ENCODE results near the gene METTL27.
"Not testable (repeated sequence)": the region's sequence is repeated elsewhere in the genome, so short reads cannot be mapped to it uniquely, and the experiment has no call there.

The METTL27 gene

DNA sequence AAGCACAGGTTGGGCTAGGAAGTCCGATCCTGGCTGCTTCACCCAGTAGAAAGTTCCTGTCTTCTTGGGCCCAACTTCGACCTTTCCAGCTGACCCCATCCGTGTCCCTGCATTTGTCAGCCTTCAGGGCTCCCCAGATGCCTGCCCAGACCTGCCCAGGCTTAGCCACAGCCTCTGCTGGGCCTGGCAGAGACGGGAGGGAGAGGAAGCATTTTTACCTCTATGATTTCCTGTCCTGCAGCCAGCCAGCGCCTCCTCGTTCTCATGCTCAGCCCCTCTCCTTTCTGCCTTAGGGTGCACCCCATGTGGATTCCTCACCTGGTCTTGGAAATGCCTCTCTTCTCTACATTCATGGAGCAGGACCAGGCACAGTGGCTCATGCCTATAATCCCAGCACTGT, 3.7 kb downstream of the METTL27 start:
- no peak for DNase-seq

DNA sequence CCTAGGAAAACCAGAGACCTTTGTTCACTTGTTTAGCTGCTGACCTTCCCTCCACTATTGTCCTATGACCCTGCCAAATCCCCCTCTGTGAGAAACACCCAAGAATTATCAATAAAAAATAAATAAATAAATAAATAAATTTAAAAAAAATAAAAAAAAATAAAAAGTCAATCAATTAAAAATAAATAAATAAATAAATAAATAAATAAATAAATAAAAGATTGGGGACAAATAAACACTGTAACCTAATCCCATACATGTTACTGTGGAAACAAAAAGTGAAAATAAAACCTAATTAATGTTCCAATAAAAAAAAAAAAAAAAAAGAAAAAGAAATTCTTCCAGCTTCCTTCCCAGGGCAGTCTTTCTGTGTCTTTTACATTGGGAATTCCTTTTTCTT, 5.1 kb downstream of the METTL27 start:
- not testable (repeated sequence) for DNase-seq

DNA sequence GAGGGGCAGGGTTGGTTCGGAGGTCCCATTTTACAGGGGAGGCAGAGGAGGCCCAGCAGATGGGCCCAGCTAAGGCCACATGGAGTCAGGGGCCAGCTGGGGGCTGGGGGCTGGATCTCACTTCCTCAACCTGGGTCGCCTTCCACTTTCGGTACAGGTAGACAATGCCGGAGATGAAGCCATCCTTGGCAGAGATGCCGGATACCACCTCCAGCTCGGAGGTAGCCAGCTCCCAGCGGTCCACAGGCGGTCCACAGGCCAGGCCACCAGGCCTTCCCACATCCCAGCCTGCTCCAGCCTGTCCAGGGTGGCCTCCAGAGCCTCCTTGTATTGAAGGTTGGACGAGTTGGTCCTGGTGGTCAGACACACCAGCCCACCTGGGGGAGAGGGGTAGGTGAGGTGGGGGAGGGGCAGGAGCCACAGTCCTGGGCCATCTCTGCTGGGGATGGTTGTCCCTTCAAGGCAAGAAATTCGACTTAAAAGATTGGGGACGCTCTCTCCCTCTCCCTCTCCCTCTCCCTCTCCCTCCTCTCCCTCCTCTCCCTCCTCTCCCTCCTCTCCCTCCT, 7.6 kb downstream of the METTL27 start:
- DNase-seq: no peak

DNA sequence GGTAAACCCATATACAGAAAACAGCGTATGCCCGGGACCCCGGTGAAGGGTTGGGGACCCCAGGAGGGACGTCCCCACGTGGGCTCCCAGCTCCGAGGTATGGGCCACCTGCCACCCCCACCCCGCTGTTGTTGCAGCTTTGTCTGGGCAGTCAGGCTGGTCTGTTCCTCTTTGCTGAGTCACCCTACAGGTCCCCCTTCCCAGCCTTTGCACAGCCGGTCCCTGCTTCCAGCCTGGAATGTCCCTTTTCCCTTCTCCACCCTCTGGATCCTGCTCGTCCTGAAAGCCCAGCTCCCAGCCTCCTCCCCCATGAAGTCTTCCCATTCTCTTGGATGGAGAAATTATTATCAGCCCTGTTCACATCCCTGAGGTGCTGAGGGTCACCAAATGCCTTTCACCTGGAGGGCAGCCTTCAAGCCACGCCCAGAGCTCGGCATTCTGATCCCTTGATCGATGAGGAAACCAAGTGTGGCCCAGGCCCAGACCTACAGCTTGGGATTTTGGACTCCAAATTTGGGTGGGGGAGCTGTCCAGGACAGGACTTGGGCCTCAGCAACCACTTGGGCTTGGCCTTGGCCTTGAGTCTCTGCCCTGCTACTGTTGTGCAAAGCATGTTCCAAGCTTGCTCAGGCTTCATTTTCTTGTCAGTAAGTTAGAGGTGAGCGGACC, 8.9 kb downstream of the METTL27 start:
- DNase-seq: no peak

DNA sequence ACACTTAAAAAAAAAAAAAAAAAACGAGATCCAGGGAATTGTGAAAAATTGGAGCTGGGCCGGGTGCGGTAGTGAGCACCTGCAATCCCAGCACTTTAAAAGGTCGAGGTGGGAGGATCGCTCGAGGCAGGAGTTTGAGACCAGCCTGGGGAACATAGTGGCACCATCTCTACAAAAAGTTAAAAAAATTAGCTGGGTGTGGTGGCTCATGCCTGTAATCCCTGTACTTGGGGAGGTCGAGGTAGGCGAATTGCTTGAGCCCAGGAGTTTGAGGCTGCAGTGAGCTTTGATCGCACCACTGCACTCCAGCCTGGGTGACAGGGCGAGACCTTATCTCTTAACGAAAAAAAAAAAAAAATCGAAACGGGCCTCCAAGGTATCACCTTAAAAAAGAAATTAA, 9.5 kb downstream of the METTL27 start:
- no peak for DNase-seq

DNA sequence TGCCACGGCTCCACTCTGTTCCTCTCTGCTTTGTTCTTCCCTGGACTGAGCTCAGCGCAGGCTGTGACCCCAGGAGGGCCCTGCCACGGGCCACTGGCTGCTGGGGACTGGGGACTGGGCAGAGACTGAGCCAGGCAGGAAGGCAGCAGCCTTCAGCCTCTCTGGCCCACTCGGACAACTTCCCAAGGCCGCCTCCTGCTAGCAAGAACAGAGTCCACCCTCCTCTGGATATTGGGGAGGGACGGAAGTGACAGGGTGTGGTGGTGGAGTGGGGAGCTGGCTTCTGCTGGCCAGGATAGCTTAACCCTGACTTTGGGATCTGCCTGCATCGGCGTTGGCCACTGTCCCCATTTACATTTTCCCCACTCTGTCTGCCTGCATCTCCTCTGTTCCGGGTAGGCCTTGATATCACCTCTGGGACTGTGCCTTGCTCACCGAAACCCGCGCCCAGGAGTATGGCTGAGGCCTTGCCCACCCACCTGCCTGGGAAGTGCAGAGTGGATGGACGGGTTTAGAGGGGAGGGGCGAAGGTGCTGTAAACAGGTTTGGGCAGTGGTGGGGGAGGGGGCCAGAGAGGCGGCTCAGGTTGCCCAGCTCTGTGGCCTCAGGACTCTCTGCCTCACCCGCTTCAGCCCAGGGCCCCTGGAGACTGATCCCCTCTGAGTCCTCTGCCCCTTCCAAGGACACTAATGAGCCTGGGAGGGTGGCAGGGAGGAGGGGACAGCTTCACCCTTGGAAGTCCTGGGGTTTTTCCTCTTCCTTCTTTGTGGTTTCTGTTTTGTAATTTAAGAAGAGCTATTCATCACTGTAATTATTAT, 10.3 kb downstream of the METTL27 start:
- peak; percentile 53 for DNase-seq

DNA sequence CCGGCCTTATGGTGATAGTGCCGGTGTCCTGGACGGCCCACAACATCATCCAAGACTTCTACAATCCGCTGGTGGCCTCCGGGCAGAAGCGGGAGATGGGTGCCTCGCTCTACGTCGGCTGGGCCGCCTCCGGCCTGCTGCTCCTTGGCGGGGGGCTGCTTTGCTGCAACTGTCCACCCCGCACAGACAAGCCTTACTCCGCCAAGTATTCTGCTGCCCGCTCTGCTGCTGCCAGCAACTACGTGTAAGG, 10.8 kb downstream of the METTL27 start:
- DNase-seq: no peak

DNA sequence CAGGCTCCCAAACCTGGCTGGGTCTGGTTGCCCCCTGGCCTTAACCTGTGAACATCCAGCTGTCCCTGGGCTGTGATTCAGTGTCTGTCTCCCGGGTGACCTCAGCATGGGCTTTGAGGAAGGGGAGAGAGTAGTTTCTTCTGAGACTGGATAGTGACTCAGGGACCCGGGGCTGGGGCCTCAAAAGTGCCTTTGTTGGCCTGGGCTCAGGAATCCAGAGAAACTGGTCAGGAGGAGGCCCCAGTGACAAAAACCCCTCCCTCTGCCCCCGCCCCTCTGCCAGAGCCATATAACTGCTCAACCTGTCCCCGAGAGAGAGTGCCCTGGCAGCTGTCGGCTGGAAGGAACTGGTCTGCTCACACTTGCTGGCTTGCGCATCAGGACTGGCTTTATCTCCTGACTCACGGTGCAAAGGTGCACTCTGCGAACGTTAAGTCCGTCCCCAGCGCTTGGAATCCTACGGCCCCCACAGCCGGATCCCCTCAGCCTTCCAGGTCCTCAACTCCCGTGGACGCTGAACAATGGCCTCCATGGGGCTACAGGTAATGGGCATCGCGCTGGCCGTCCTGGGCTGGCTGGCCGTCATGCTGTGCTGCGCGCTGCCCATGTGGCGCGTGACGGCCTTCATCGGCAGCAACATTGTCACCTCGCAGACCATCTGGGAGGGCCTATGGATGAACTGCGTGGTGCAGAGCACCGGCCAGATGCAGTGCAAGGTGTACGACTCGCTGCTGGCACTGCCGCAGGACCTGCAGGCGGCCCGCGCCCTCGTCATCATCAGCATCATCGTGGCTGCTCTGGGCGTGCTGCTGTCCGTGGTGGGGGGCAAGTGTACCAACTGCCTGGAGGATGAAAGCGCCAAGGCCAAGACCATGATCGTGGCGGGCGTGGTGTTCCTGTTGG, 11.4 kb downstream of the METTL27 start, which contains the start of gene CLDN4:
TSS of gene CLDN4 (plus strand) at position 316 of the 903 bp plus-strand sequence. CDS start at position 522, 206 bp downstream.
- DNase-seq: no peak

DNA sequence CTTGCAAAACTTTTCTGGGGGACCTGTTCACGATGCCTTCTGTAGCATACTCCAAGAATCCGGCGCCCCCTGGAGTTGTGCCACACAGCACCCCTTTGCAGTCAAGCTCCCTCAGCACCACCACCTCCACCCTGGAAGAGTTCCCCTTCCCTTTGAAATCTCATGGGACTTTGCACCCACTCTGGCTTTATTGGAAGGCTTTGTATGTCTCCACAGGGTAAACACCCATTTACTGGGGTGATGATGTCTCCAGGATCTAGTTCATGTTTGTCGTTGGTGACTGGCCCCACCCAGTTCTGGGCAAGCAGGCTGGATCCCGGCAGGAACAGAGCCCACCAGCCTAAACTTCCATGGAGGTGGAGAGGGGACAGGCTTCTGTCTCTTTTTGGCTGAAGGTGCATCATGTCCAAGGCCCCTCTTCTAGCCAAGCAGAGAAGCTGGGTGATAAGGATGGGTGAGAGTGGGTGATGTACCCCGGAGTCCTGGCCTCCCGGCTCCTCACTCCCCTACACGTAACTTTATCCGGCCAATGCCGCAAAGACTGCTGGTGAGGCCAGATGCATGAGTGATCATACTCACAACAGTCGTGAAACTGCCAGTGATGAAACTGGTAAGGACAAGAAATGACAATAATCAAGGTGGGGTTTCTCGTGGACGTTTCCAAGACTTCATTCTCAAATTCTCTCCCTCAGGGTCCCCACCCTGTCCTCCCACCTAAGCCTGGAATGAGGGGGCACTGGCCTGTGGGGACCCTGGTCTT, 12.2 kb downstream of the METTL27 start:
- no peak for DNase-seq

DNA sequence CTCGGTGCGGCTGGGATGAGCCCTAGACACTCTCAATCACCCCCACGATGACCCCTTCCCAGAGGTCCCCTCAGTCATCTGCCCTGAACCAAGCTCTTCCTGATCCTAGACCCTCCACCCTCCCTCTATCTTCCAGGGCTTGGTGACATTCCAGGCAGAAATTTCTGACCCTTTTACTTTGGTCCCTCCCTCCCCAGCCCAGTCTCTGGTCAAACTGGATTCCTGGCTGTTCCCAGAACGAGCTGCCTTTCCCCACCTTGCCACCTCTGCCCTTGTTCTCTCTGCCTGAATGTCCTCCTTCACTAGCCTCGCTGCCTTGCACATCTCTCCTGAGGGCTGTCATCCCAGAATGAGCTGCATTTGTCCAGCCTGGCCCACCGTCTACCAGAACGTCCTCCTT, 12.8 kb downstream of the METTL27 start:
- DNase-seq: no peak

DNA sequence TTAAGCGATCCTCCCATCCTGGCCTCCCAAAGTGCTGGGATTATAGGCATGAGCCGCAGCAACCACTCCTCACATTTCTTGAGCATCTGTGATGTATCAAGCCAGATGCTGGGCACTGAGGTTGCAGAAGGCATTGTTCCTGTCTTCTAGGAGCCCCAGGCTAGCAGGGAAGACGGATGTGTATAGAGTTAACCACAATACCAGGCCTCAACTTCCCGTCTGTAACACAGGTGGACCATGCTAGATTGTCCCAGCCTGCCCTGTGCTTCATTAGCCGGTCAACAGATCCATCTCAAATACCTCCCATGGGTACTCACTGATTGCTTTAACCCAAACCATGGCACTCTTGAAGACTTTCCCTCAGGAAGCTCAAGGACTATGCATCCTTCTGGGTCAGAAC, 13.3 kb downstream of the METTL27 start:
- DNase-seq: no peak

DNA sequence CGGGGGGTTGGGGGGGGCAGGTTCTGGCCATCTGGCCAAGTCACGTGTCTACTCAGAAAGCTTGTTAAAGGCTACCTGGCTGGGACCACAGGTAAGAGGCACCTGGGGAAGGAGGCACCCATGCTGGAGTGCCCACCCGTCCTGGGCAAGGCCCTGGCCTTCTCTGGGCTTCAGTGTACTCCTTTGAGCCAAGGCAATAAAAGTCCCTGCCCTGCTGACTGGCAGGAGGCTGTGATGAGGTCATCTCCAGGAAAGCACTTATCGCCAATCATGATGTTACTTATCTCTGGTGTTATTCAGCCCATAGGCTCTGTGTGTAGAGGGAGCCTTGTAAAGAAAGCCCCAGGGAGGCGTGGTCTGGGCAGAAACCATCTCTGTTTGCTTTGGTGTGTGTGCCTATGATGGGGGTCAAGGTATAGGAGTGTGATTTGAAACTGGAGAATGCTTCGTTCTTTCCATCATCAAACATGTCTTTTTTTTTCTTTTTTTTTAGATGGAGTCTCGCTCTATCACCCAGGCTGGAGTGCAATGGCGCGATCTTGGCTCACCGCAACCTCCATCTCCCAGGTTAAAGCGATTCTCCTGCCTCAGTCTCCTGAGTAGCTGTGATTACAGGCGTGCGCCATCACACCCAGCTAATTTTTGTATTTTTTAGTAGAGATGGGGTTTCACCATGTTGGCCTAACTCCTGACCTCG, 14.1 kb downstream of the METTL27 start:
- DNase-seq: peak; percentile 89

DNA sequence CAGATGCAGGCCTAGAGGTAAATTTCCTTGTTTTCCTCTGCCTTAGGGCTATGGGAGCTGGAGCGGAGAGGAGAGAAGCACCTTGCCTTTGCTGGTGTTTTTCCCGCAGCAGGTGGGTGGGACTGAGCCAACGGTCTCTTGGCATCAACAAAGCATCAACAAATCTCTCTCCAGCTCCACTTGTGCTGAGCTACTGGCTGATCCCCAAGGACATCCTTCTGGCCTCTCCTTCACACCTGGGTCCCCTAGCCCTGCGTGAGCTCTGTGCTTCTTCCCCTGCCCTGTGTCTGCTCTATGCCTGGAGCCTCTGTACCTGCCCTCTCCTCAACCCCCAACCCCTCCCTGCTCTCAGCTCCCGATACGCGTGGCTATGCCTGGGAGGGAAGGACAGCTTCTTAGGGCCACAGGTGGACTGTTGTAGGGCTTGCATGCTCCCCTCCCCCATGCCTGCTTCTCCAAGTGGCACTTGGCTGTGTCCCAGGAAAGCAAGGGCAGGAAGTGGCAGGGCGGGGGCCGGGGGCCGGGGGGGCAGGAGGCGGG, 14.7 kb downstream of the METTL27 start:
- peak; percentile 93 for DNase-seq

DNA sequence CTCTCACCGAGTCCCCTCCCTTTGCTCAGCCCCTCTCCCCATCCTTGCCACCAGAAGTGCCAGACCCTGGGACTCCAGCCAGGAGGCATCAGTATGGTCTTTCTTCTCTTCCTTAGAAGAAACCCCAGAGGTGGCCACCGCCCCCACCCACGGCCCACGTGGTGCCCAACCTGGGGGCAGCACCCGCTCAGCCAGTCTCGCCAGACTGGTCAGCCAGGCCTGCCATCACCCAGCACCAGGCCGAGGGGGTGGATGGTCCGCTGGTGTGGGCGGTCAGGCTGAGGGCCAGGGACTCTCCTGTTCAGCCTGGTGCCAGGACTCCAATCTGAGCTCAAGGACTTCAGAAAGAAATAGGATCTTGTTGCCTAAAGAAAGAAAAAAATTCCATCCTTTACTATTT, 17.3 kb downstream of the METTL27 start:
- no peak for DNase-seq

DNA sequence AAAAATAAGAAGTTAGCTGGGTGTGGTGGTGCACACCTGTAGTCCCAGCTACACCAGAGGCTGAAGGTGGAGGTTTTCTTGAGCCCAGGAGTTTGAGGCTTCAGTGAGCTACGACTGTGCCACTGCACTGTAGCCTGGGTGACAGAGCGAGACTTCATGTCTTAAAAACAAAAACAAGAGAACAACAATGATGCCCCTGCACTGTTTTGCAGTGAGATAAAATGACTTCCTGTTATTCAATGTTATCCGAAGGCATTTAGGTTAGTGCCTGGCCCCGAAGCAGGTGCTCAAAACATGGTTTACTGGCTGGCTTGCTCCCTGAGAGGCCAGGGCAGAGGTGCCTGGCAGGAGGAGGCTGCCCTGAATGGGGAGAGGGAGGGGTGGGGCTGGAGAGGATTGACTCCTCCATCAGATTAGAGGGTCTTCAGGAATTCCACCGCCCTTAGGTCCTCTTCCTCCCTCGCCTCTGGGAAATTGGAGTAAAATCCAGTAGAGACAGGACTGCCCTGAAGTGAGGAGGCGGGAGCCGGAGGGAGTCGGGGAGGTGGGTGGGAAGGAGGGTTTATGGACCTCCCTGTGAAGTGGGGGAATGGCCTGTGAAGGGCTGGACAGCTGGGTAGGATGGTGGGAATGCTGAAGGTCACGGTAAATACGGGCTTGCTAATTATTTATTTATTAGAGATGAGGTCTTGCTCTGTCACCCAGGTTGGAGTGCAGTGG, 18.3 kb downstream of the METTL27 start:
- DNase-seq: no peak

DNA sequence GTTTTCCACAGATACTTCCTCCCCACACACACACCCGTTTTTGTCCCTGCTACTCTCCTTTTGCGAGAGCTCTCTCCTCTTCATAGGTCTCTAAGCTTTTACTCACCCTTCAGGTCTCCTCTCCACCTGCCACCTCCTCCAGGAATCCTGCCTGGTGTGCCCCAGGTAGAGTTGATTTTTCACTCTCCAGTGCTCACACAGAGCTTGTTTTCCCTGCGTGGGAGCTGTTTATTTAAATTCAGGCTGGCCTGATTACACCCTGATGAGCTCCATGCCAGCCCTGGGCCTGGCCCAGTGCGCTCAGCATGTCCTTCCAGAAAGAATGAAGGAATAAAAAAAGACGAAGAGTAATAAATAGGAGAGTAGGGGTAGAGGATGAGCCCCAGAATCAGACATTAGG, 19.1 kb downstream of the METTL27 start:
- no peak for DNase-seq

DNA sequence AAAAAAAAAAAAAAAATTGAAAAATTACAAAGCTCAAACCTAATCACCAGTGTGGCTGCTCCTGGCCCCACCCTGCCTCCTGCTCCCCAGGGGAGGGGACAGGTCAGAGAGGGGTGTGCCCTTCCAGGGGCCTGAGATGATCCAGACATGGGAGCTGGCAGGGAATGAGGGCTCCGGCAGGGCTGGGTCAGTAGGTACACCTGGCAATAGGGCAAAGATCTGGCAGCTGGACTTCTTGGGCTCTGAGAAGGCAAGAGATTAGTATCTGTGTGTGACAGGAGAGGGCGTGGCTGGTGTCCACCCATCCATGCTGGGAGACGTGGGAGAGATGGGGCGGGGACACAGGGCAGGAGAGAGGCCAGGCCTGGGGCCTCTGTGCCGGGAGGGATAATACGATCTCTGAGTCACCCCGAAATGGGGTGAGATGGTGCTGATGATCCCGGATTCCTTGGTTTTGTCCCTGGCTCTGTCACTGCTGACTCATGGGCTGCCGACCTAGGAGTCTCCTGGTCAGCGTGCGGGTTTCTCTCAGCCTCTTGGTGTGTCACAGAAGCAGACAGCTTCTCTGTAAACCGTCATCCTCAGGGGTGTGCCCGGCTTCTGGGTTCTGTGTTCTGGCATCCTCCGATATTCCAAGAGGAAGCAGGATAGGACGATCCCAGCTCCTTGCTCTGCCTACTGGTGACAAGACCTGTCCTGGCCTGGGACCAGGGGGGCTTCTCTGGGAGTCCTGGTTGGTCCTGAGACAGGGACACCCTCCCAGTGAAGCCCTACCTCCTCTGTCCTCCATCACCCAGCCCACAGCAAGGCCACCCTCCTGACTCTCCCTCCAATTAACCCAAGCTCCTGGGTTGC, 19.8 kb downstream of the METTL27 start:
- no peak for DNase-seq

DNA sequence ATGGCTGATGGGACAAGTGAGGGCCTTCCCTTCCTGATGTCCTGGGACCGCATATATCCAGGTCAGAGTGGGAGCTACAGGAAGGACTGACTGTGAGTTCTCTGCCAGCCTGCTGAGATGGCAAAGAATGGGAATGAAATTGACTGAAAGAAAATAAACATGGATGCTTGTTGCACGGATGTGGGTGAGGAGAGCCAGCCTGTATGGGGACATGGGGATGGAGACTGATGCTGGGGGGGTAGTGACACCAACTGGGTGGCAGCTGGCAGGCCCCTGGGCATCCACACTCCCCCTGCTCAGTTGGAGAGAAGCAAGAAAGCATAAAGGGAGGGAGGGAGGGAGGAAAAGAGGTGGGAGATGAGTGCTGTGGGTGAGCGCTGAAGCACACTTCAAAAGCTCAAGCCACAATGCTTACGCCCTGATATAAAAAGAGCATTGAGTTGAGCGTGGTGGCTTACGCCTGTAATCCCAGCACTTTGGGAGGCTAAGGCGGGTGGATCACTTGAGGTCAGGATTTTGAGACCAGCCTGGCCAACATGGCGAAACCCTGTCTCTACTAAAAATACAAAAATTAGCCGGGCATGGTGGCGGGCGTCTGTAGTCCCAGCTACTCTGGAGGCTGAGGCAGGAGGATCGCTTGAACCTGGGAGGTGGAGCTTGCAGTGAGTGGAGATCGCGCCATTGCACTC, 20.6 kb downstream of the METTL27 start:
- not testable (repeated sequence) for DNase-seq

DNA sequence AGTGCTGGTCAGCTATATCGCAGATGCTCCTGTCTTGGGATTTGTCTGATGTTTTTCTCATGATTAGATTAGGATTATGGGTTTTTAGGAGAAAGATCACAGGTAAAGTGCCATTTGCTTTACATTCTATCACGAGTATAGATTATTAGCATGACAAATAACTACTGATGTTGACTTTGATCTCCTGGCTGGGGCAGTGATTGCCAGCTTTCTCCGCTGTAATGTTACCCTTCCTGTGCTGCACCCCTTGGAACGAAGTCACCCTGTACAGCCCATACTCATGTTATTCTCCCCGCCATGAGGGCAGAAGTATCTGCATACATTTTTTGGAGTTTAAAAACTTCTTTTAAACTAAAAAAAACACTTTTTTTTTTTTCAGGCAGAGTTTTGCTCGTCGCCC, 22.3 kb downstream of the METTL27 start:
- DNase-seq: no peak

Measured in NCI-H1436 treated with DMSO at 0.1 percent for 48 hours (cell line).